K562 (cell line): ENCODE data around the gene TMEM208. TPM values are rescaled to one million over a fixed set of nuclear protein-coding genes. Genes with fewer than 3 reads are reported as not detected.
A peak's percentile ranks its signal among the peaks of the same experiment; 100 is the strongest.

Experiments
- ASH1L ChIP-seq: fragments of 450-650 bp; IDR thresholded peaks from 2 replicates; pipeline ENCODE4 v1.6.1; 2018; ENCODE audit warnings: borderline replicate concordance, mild to moderate bottlenecking, low read depth; ENCODE audit not compliant: partially characterized antibody
- HCFC1 ChIP-seq: IDR thresholded peaks from 2 replicates; pipeline ENCODE4 v1.6.1; 2012; ENCODE audit warnings: low read depth, low read length, improper control_type of control experiment
- HEY1 ChIP-seq: fragments of 250-450 bp; sonication (Bioruptor Pico); IDR thresholded peaks from 2 replicates; pipeline ENCODE4 v1.5.0; 2020; ENCODE audit warnings: mild to moderate bottlenecking, moderate library complexity, borderline replicate concordance
- MCM5 ChIP-seq: fragments of 450-650 bp; IDR thresholded peaks from 2 replicates; pipeline ENCODE4 v1.6.1; 2016; ENCODE audit warnings: low read depth
- PCBP2 ChIP-seq: fragments of 200-400 bp; formaldehyde crosslinking; IDR thresholded peaks from 2 replicates; pipeline ENCODE4 v1.6.1; 2018; ENCODE audit warnings: low read length, low read depth, mild to moderate bottlenecking, moderate library complexity; ENCODE audit not compliant: poor library complexity, severe bottlenecking
- POLR3G ChIP-seq: IDR thresholded peaks from 2 replicates; pipeline ENCODE4 v1.6.1; 2011; ENCODE audit not compliant: insufficient read length, insufficient replicate concordance; ENCODE audit errors: extremely low read depth
- PTTG1 ChIP-seq: fragments of 450-650 bp; IDR thresholded peaks from 2 replicates; pipeline ENCODE4 v1.6.1; 2016; ENCODE audit warnings: low read depth, mild to moderate bottlenecking, missing genetic modification characterization, missing compliant biosample characterization
- RBM14 ChIP-seq: fragments of 200-400 bp; formaldehyde crosslinking; IDR thresholded peaks from 2 replicates; pipeline ENCODE4 v1.6.1; 2018; ENCODE audit warnings: low read depth, mild to moderate bottlenecking, low read length, moderate library complexity, borderline replicate concordance; ENCODE audit not compliant: insufficient read depth
- TARDBP ChIP-seq: fragments of 450-650 bp; IDR thresholded peaks from 2 replicates; pipeline ENCODE4 v1.6.1; 2016
- TBL1XR1 ChIP-seq, 2 experiments: IDR thresholded peaks; 2 replicates each; pipeline ENCODE4 v1.6.1; 2012; ENCODE audit warnings: improper control_type of control experiment in 2 of 2, low read length in 2 of 2, mild to moderate bottlenecking in 1 of 2
- ZEB2 ChIP-seq: fragments of 450-650 bp; IDR thresholded peaks from 2 replicates; pipeline ENCODE4 v1.6.1; 2016
- ZNF12 ChIP-seq: sonication (generic); formaldehyde crosslinking; IDR thresholded peaks from 2 replicates; pipeline ENCODE4 v1.4.0; 2020; ENCODE audit warnings: mild to moderate bottlenecking, missing genetic modification reagents
- ZNF316 ChIP-seq: fragments of 450-650 bp; IDR thresholded peaks from 2 replicates; pipeline ENCODE4 v1.6.1; 2016
- polyA plus RNA-seq, 8 experiments: library from polyadenylated mRNA; depleted of rRNA in 4 of 8; stranded (reverse) in 5 of 8; unstranded in 3 of 8; fragments of >200 nt; fragmentation: Nextera tagmentation in 2 of 8; fragmentation: Illumina TruSeq in 1 of 8; extraction: Ambion mirVana in 2 of 8; extraction: Trizol in 1 of 8; gene quantifications; 2 replicates each; pipeline versions ENCODE4 v1.2.1 to v1.2.3, GENCODE V29; 2011 to 2014; ENCODE audit warnings: inconsistent platforms in 1 of 8, missing spikeins in 1 of 8
- total RNA-seq, 7 experiments: library from RNA; depleted of rRNA in 6 of 7; stranded (reverse); fragments of >200 nt in 6 of 7; fragmentation: Illumina TruSeq in 2 of 7; extraction: Trizol in 2 of 7; gene quantifications; 2 replicates each; pipeline versions ENCODE4 v1.2.1 to v1.2.3, GENCODE V29; 2011 to 2021; ENCODE audit warnings: low replicate concordance in 1 of 7
- TF ChIP-seq, protein P1 (sequence below), 3 experiments: fragments of 200-800 bp in 1 of 3; fragments of 250-450 bp in 1 of 3; fragments of 450-650 bp in 1 of 3; sonication (Bioruptor Pico) in 1 of 3; sonication (Bioruptor generic) in 1 of 3; formaldehyde crosslinking in 1 of 3; IDR thresholded peaks; 2 replicates each; pipeline versions ENCODE4 v1.6.1 to v1.8.0; 2016 to 2022; ENCODE audit warnings: mild to moderate bottlenecking in 2 of 3, missing genetic modification characterization in 2 of 3, missing compliant biosample characterization in 1 of 3, moderate library complexity in 1 of 3
- TF ChIP-seq, protein P2 (sequence below): fragments of 450-650 bp; formaldehyde crosslinking; conservative IDR thresholded peaks from 2 replicates; pipeline ENCODE4 v1.4.0; 2022; ENCODE audit warnings: mild to moderate bottlenecking, missing genetic modification characterization
- TF ChIP-seq, protein P3 (sequence below): sonication (generic); formaldehyde crosslinking; IDR thresholded peaks from 2 replicates; pipeline ENCODE4 v1.8.0; 2022; ENCODE audit warnings: missing genetic modification reagents, mild to moderate bottlenecking, moderate library complexity, borderline replicate concordance
- TF ChIP-seq, protein P4 (sequence below): fragments of 450-650 bp; formaldehyde crosslinking; IDR thresholded peaks from 2 replicates; pipeline ENCODE4 v1.4.0; 2020; ENCODE audit warnings: mild to moderate bottlenecking, moderate library complexity

The TMEM208 gene
- total and polyA plus RNA-seq, 9 of the 15 experiments (the other 6 are each of a cell fraction or from before 2014, with no cell fraction given) = 31.8 to 239 (median 54.3) TPM

DNA sequence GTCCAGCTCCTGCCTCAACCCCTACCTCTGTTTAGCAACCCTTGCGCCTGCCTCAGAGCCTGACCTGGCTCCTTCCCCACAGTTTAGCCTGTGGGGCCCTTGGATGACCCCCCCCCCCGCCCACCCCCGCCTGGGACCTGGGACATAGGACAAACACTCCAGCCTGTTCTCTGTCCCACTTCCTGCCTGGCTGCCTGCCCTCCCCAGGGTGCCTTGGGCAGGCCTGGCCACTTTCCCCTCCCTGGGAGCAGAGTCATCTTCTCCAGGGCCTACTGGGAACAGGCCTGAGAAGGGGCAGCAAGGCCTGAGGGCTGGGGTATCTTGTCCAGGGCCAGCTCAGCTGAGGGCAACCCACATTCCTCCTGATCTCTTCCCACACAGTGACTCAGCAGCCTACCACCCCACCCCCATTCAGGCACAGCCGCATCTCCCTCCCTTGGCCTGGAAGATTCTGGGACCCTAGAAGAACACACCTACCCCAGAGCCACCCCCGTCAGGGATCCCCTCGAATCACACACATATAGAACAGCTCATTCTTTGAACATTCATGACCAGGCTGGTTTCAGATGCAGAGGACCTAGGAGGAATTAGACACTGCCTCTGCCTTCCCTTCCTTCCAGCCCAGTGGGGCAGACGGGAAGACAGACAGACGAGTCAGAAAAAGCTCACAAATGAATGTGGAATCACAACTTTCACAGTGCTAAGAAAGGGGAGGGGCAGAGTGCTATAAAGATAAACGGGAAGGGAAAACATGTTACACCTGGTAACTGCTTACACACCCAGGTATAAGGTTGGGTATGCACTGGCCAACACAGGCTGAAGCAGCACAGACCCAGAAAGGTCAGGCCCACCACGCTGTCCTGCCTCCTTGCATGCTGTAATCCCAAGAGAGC, 14.3 kb downstream of the TMEM208 start (continued):
- TF ChIP-seq, protein P1, sequence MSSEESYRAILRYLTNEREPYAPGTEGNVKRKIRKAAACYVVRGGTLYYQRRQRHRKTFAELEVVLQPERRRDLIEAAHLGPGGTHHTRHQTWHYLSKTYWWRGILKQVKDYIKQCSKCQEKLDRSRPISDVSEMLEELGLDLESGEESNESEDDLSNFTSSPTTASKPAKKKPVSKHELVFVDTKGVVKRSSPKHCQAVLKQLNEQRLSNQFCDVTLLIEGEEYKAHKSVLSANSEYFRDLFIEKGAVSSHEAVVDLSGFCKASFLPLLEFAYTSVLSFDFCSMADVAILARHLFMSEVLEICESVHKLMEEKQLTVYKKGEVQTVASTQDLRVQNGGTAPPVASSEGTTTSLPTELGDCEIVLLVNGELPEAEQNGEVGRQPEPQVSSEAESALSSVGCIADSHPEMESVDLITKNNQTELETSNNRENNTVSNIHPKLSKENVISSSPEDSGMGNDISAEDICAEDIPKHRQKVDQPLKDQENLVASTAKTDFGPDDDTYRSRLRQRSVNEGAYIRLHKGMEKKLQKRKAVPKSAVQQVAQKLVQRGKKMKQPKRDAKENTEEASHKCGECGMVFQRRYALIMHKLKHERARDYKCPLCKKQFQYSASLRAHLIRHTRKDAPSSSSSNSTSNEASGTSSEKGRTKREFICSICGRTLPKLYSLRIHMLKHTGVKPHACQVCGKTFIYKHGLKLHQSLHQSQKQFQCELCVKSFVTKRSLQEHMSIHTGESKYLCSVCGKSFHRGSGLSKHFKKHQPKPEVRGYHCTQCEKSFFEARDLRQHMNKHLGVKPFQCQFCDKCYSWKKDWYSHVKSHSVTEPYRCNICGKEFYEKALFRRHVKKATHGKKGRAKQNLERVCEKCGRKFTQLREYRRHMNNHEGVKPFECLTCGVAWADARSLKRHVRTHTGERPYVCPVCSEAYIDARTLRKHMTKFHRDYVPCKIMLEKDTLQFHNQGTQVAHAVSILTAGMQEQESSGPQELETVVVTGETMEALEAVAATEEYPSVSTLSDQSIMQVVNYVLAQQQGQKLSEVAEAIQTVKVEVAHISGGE (CRISPR knock-in tag; IDR thresholded peaks at IDR 0.05) = peak in 1 of 3 experiments; percentile 27; a peak in 1 of 6 replicates
- TF ChIP-seq ASH1L = no peak
- TF ChIP-seq POLR3G = no peak
- TF ChIP-seq, protein P2, sequence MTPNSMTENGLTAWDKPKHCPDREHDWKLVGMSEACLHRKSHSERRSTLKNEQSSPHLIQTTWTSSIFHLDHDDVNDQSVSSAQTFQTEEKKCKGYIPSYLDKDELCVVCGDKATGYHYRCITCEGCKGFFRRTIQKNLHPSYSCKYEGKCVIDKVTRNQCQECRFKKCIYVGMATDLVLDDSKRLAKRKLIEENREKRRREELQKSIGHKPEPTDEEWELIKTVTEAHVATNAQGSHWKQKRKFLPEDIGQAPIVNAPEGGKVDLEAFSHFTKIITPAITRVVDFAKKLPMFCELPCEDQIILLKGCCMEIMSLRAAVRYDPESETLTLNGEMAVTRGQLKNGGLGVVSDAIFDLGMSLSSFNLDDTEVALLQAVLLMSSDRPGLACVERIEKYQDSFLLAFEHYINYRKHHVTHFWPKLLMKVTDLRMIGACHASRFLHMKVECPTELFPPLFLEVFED (CRISPR knock-in tag) = no peak
- TF ChIP-seq ZNF12 (CRISPR knock-in tag) = no peak
- TF ChIP-seq ZEB2 = 0 out of 2 replicates have a peak, but pooled peaks have one; percentile 15
- no peak for TF ChIP-seq HCFC1
- TF ChIP-seq PTTG1 (tag) = no peak
- TF ChIP-seq RBM14 = no peak
- TF ChIP-seq PCBP2 = no peak
- TF ChIP-seq TBL1XR1 (IDR thresholded peaks at IDR 0.05; ENCODE audit: low read length in 2 of 2) = no peak
- TF ChIP-seq ZNF316 = peak; percentile 85
- TF ChIP-seq, protein P3, sequence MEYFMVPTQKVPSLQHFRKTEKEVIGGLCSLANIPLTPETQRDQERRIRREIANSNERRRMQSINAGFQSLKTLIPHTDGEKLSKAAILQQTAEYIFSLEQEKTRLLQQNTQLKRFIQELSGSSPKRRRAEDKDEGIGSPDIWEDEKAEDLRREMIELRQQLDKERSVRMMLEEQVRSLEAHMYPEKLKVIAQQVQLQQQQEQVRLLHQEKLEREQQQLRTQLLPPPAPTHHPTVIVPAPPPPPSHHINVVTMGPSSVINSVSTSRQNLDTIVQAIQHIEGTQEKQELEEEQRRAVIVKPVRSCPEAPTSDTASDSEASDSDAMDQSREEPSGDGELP = peak; percentile 90
- no peak for TF ChIP-seq TARDBP
- TF ChIP-seq MCM5 = no peak
- TF ChIP-seq, protein P4, sequence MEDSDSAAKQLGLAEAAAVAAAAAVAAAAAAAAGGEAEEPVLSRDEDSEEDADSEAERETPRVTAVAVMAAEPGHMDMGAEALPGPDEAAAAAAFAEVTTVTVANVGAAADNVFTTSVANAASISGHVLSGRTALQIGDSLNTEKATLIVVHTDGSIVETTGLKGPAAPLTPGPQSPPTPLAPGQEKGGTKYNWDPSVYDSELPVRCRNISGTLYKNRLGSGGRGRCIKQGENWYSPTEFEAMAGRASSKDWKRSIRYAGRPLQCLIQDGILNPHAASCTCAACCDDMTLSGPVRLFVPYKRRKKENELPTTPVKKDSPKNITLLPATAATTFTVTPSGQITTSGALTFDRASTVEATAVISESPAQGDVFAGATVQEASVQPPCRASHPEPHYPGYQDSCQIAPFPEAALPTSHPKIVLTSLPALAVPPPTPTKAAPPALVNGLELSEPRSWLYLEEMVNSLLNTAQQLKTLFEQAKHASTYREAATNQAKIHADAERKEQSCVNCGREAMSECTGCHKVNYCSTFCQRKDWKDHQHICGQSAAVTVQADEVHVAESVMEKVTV (CRISPR knock-in tag) = no peak
- no peak for TF ChIP-seq HEY1 (CRISPR knock-in tag)
